GM13976 (cell line): Measurements from ENCODE around the gene COL9A3.

Source experiments
- DNase-seq: peaks from one replicate; pipeline ENCODE4 v3.0.0; 2012; ENCODE audit warnings: low spot score
- in situ Hi-C: fragments of 300-500 bp; cut with MboI; formaldehyde crosslinking; loops from one replicate; pipeline ENCODE4 v1.12.0; 2022; ENCODE audit warnings: low sequenced_read_pairs, mixed read lengths, inconsistent platforms; ENCODE audit not compliant: unreplicated experiment
- TF ChIP-seq, protein P1 (sequence below): IDR thresholded peaks from 2 replicates; pipeline ENCODE4 v1.5.1; 2012; ENCODE audit warnings: borderline replicate concordance, mild to moderate bottlenecking; ENCODE audit not compliant: insufficient read depth; ENCODE audit errors: extremely low read depth, missing control alignments, control extremely low read depth

Gene COL9A3

DNA sequence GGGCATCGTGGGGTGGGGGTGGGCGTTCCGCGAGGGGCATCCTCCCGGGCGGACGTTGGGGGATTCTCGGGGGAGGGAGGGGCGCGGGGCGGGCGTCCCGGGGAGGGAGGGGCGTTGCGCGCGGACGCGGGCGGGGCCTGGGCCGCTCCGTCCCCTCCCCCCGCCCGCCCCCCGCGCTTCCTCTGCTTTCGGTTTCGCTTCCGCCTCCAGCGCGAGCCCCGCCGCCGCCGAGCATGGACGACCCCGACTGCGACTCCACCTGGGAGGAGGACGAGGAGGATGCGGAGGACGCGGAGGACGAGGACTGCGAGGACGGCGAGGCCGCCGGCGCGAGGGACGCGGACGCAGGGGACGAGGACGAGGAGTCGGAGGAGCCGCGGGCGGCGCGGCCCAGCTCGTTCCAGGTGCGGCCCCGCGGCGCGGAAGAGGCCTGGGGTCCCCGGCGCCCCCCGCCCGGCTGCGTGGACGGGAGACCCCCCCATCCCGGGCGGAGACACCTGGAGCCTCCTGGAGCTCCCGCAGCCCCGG is 12.2 kb upstream of the COL9A3 start, which contains the start of gene OGFR:
OGFR (plus strand) TSS at position 209 of the 528 bp plus-strand sequence; CDS start at position 234, 25 bp downstream.
- peak; percentile 93 for DNase-seq
- in situ Hi-C loops: no loop called here
- TF ChIP-seq, protein P1, sequence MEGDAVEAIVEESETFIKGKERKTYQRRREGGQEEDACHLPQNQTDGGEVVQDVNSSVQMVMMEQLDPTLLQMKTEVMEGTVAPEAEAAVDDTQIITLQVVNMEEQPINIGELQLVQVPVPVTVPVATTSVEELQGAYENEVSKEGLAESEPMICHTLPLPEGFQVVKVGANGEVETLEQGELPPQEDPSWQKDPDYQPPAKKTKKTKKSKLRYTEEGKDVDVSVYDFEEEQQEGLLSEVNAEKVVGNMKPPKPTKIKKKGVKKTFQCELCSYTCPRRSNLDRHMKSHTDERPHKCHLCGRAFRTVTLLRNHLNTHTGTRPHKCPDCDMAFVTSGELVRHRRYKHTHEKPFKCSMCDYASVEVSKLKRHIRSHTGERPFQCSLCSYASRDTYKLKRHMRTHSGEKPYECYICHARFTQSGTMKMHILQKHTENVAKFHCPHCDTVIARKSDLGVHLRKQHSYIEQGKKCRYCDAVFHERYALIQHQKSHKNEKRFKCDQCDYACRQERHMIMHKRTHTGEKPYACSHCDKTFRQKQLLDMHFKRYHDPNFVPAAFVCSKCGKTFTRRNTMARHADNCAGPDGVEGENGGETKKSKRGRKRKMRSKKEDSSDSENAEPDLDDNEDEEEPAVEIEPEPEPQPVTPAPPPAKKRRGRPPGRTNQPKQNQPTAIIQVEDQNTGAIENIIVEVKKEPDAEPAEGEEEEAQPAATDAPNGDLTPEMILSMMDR: no peak

DNA sequence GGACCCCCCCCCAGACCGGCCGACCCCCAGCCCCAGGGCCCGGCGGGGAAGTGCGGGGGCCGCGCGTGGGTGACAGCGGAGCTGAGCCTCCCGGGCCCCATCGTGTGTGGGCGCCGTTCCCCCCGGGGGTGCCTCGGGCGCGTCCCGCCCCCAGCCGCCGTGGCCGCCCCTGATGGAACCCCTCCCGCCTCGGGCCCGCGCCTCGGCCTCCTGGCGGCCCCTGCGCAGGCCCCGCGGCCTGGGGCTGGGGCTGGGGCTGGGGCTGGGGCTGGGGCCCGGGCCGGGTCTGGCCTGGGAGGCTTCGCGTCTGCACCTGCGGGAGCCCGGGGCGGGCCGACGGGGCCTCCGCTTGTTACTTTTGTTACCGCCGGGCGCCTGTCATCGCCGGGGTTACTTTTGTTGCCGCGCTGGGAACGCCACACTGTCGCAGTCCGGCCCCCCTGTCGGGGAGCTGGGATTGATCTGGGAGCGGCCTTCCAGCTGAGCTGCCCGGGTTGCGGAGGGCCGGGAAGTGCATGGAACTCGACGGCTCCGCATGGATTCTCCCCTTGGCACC is 11.6 kb upstream of the COL9A3 start:
- peak; percentile 62 for DNase-seq
- TF ChIP-seq, protein P1: no peak
- in situ Hi-C loops: no loop called here

DNA sequence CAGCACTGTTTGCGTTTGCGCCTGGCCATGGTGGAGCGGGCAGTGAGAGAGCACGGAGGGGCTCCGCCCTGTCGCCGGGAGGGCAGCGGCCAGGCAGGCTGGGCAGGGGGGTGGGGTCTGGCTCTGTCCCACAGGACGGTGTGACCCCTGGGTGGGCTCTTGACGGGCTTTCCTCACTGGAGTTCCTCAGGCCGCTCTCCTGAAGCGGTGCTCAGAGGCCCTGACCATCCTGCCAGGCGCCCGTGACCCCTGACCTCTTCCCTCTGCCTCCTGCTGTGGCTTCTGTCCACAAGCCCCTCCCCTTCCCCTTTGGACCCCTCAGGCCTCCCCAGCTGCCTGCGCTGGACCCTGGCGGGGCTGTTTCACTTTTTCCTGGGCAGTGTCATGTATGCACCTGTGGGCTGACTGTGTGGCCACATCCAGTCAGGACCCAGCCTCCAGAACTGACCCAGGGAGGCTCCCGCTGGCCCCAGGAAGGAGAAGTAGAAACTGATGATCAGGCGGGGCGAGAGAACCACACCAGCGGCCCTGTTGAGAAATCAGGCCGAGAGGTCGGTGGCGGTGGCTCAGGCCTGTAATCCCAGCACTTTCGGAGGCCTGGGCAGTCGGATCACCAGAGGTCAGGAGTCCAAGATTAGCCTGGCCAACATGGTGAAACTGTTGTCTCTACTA is 11.0 kb upstream of the COL9A3 start:
- TF ChIP-seq, protein P1: no peak
- in situ Hi-C loops: no loop called here
- DNase-seq: no peak

DNA sequence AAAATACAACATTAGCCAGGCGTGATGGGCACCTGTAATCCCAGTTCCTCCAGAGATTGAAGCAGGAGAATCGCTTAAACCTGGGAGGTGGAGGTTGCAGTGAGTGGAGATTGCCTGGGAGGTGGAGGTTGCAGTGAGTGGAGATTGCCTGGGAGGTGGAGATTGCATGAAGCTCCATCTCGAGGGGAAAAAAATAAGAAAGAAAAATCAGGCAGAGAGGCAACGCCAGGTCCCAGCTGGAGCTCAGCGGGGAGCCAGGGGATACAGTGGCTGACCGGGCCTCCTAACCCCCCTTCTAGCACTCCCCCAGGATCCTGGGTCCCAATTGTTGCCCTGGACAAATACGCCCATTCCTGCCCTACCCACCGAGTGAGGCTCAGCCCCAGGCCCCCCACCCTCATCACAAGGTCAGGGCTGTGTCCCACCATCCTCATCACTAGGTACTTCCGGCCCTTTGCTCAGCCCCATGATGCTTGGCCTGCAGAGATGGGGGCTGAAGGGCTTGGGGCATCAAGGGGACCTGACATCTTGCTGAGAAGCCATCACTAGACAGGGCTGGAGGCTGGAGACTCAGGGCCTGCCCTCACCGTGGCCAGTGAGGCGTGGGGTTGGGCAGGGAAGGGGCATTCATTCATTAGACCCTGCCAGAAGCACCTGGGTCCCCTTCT is 10.3 kb upstream of the COL9A3 start:
- TF ChIP-seq, protein P1: no peak
- in situ Hi-C loops: no loop called here
- DNase-seq: no peak

DNA sequence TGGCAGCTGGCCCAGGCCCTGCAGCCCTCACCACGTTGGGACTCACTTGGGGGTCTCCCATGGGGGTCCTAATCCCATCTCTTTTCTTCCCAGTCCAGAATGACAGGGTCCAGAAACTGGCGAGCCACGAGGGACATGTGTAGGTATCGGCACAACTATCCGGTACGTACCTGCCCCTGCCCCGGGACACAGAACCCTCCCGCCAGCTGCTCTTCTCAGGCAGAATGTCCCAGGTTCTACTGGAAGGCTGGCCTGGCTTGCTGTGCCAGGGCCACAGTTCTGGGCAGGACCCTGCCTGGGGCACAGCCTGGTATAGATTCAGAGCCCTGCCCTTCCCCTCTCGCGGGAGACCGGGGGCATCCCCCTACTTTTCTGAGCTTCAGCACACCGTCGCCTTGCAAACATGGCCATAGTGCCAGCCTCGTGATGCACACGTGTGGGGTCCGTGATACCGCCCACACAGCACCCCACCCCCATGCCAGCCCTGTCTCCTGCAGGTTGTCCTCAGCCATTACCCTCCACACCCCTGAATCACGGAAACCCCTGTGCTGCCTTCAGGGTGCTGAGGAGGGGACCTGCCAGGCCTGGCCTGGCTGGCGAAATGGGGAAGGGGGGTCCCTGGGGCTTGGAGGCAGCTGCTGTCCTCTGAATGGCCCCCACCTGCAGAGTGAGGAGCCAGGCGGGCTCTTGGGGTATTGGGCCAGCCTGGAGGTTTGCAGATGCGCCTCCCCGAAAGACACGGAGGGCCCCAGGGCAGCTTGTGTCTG is 9.2 kb upstream of the COL9A3 start:
- TF ChIP-seq, protein P1: no peak
- in situ Hi-C loops: no loop called here

DNA sequence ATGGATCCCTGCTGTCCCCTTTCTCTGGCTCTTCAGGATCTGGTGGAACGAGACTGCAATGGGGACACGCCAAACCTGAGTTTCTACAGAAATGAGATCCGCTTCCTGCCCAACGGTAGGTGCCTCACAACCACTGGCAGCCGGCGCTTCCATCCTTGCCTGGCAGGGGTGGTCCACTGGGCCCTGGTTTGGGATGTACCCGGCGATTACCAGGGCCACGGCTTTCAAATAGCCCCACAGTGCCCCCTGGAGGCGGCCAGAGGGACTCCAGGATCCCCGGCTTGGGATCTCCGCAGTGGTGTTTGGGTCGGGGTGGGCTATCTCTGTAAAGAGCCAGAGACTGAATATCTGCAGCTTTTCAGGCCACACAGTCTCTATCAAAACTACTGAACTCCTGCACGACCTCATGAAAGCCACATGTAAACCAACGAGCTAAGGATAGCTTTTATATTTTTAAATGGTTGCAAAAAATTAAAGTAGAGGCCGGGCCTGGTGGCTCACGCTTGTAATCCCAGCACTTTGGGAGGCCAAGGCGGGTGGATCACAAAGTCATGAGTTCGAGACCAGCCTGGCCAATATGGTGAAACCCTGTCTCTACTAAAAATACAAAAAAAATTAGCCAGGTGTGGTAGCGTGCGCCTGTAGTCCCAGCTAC is 8.5 kb upstream of the COL9A3 start:
- TF ChIP-seq, protein P1: peak; percentile 74
- in situ Hi-C loops: no loop called here
- DNase-seq: peak; percentile 85

More for the DNA sequence above, 9.2 kb upstream of the COL9A3 start:
- no peak for DNase-seq
